Effector memory CD4-positive, alpha-beta T cell (primary cell): Measurements from ENCODE around the gene CCND1.

Experiments
- DNase-seq, 3 donors: peaks; one replicate each; pipeline ENCODE4 v3.0.0-alpha.2; 2020
- H3K27ac ChIP-seq: 2 replicates; pipeline ENCODE4 v1.7.0; 2013; ENCODE audit warnings: mild to moderate bottlenecking, low read length, moderate library complexity; ENCODE audit not compliant: insufficient read depth, poor library complexity, severe bottlenecking
- H3K27me3 ChIP-seq: replicated peaks from 2 replicates; pipeline ENCODE4 v1.7.0; 2013; ENCODE audit warnings: mild to moderate bottlenecking, low read length; ENCODE audit not compliant: insufficient read depth, control insufficient read depth, poor library complexity, severe bottlenecking
- H3K36me3 ChIP-seq: 2 replicates; pipeline ENCODE4 v1.7.0; 2013; ENCODE audit warnings: mild to moderate bottlenecking, low read length, moderate library complexity; ENCODE audit not compliant: control insufficient read depth, insufficient read depth
- H3K4me1 ChIP-seq: 2 replicates; pipeline ENCODE4 v1.7.0; 2013; ENCODE audit warnings: low read length, mild to moderate bottlenecking; ENCODE audit not compliant: control insufficient read depth, insufficient read depth, poor library complexity, severe bottlenecking
- H3K4me3 ChIP-seq: 2 replicates; pipeline ENCODE4 v1.7.0; 2013; ENCODE audit warnings: low read length, low read depth, mild to moderate bottlenecking; ENCODE audit not compliant: insufficient read depth, poor library complexity, severe bottlenecking
- H3K9me3 ChIP-seq: 2 replicates; pipeline ENCODE4 v1.7.0; 2013; ENCODE audit warnings: mild to moderate bottlenecking, low read length, moderate library complexity; ENCODE audit not compliant: control insufficient read depth

The CCND1 gene

GRCh38 chr11:69666752-69667536 lies 26.0 kb downstream of the CCND1 start:
- Histone ChIP-seq H3K4me1 (no peaks in the 10 kb centered on the region), H3K9me3 (no peaks in the 10 kb centered on the region), H3K4me3 (no peak overlapping the region), H3K27ac (no peak overlapping the region), H3K36me3 (peaks cover 58% of the 10 kb centered on the region), H3K27me3 (no peaks in the 10 kb centered on the region)
- no peak for DNase-seq

GRCh38 chr11:69667619-69668604 lies 27.0 kb downstream of the CCND1 start:
- Histone ChIP-seq H3K27ac (no peak overlapping the region), H3K9me3 (no peaks in the 10 kb centered on the region), H3K27me3 (no peaks in the 10 kb centered on the region), H3K4me3 (no peak overlapping the region), H3K36me3 (peaks cover 63% of the 10 kb centered on the region), H3K4me1 (no peaks in the 10 kb centered on the region)
- no peak for DNase-seq

GRCh38 chr11:69669486-69669885 lies 28.5 kb downstream of the CCND1 start:
- H3K36me3 ChIP-seq = peaks cover 52% of the 10 kb centered on the region
- DNase-seq = no peak
- H3K4me3 ChIP-seq = no peak overlapping the region
- no peaks in the 10 kb centered on the region for H3K27me3 ChIP-seq
- no peak overlapping the region for H3K27ac ChIP-seq
- H3K4me1 ChIP-seq = peaks cover 6% of the 10 kb centered on the region
- no peaks in the 10 kb centered on the region for H3K9me3 ChIP-seq

GRCh38 chr11:69670158-69670845 lies 29.3 kb downstream of the CCND1 start:
- Histone ChIP-seq H3K27ac (no peak overlapping the region), H3K4me1 (peaks cover 9% of the 10 kb centered on the region), H3K27me3 (no peaks in the 10 kb centered on the region), H3K9me3 (no peaks in the 10 kb centered on the region), H3K36me3 (peaks cover 43% of the 10 kb centered on the region), H3K4me3 (no peak overlapping the region)
- DNase-seq = peak; percentile 11 to 47 (median 31)

- H3K4me3 ChIP-seq = no peak overlapping the region
- no peak overlapping the region for H3K27ac ChIP-seq
- H3K27me3 ChIP-seq = no peaks in the 10 kb centered on the region
- no peak for DNase-seq
- H3K4me1 ChIP-seq = peaks cover 9% of the 10 kb centered on the region
- peaks cover 32% of the 10 kb centered on the region for H3K36me3 ChIP-seq
- H3K9me3 ChIP-seq = no peaks in the 10 kb centered on the region
Observed at GRCh38 chr11:69671734-69672465, 30.9 kb downstream of the CCND1 start.

- Histone ChIP-seq H3K9me3 (no peaks in the 10 kb centered on the region), H3K4me1 (peaks cover 9% of the 10 kb centered on the region), H3K27ac (peak overlapping the region; percentile 82), H3K27me3 (no peaks in the 10 kb centered on the region), H3K4me3 (peak overlapping the region; percentile 80), H3K36me3 (peaks cover 19% of the 10 kb centered on the region)
- DNase-seq = no peak
Observed at GRCh38 chr11:69674267-69674885, 33.4 kb downstream of the CCND1 start.

GRCh38 chr11:69674886-69675714 lies 34.1 kb downstream of the CCND1 start, which contains the start of gene LTO1:
LTO1 (minus strand) TSS chr11:69675353; CDS start chr11:69675239, 114 bp downstream.
- Histone ChIP-seq H3K27me3 (no peaks in the 10 kb centered on the region), H3K4me1 (peaks cover 9% of the 10 kb centered on the region), H3K9me3 (no peaks in the 10 kb centered on the region), H3K36me3 (peaks cover 18% of the 10 kb centered on the region), H3K27ac (peak within 1 kb of the TSS; percentile 82), H3K4me3 (peak within 1 kb of the TSS; percentile 80)
- peak; percentile 88 to 92 (median 91) for DNase-seq

GRCh38 chr11:69677749-69678148 lies 36.8 kb downstream of the CCND1 start:
- DNase-seq = no peak
- Histone ChIP-seq H3K9me3 (no peaks in the 10 kb centered on the region), H3K27ac (no peak overlapping the region), H3K4me3 (no peak overlapping the region), H3K36me3 (peaks cover 4% of the 10 kb centered on the region), H3K27me3 (no peaks in the 10 kb centered on the region), H3K4me1 (peaks cover 9% of the 10 kb centered on the region)
